ENCODE data around the gene SLC39A8.
"Not testable (repeated sequence)": the region's sequence is repeated elsewhere in the genome, so short reads cannot be mapped to it uniquely, and the experiment has no call there.

The SLC39A8 gene

GRCh38 chr4:102344954-102345794 lies at the start of gene SLC39A8:
SLC39A8 (minus strand) TSS chr4:102345482; CDS start chr4:102344662, 820 bp downstream.
- ATAC-seq (replicated peaks; ENCODE audit: extremely low read depth, poor library complexity, severe bottlenecking) (peak; percentile 81), DNase-seq (ENCODE audit: low spot score in 2 of 2) (peak; percentile 69 to 77)
- peaks cover 16% of the 10 kb centered on the region for H3K36me3 Mint-ChIP-seq (ENCODE audit: insufficient read depth)
- no peaks in the 10 kb centered on the region for H3K27me3 Mint-ChIP-seq
- H3K27ac Mint-ChIP-seq (ENCODE audit: low read depth): peak within 1 kb of the TSS; percentile 94
- peaks cover 23% of the 10 kb centered on the region for H3K4me1 Mint-ChIP-seq
- H3K9me3 Mint-ChIP-seq: no peaks in the 10 kb centered on the region
- peak within 1 kb of the TSS; percentile 87 for H3K4me3 Mint-ChIP-seq

- Mint-ChIP-seq H3K4me1 (no peaks in the 10 kb centered on the region), H3K9me3 (no peaks in the 10 kb centered on the region), H3K27ac (ENCODE audit: low read depth) (no peak overlapping the region), H3K27me3 (peaks cover 13% of the 10 kb centered on the region), H3K4me3 (no peak overlapping the region), H3K36me3 (ENCODE audit: insufficient read depth) (no peaks in the 10 kb centered on the region)
- DNase-seq (ENCODE audit: low spot score in 2 of 2) (no peak), ATAC-seq (replicated peaks; ENCODE audit: extremely low read depth, poor library complexity, severe bottlenecking) (no peak)
Measured at GRCh38 chr4:102392033-102392744, 46.9 kb upstream of the SLC39A8 start.

GRCh38 chr4:102390438-102390837 lies 45.2 kb upstream of the SLC39A8 start:
- Mint-ChIP-seq H3K27me3 (peaks cover 25% of the 10 kb centered on the region), H3K36me3 (ENCODE audit: insufficient read depth) (no peaks in the 10 kb centered on the region), H3K9me3 (no peaks in the 10 kb centered on the region), H3K27ac (ENCODE audit: low read depth) (no peak overlapping the region), H3K4me1 (no peaks in the 10 kb centered on the region), H3K4me3 (no peak overlapping the region)
- ATAC-seq (replicated peaks; ENCODE audit: extremely low read depth, poor library complexity, severe bottlenecking): peak; percentile 19
- DNase-seq (ENCODE audit: low spot score in 2 of 2): no peak

- no peaks in the 10 kb centered on the region for H3K36me3 Mint-ChIP-seq (ENCODE audit: insufficient read depth)
- H3K4me1 Mint-ChIP-seq: no peaks in the 10 kb centered on the region
- H3K27ac Mint-ChIP-seq (ENCODE audit: low read depth): no peak overlapping the region
- no peak overlapping the region for H3K4me3 Mint-ChIP-seq
- peaks cover 35% of the 10 kb centered on the region for H3K27me3 Mint-ChIP-seq
- no peak for ATAC-seq (replicated peaks; ENCODE audit: extremely low read depth, poor library complexity, severe bottlenecking)
- no peaks in the 10 kb centered on the region for H3K9me3 Mint-ChIP-seq
- no peak for DNase-seq (ENCODE audit: low spot score in 2 of 2)
Measured at GRCh38 chr4:102388611-102389010, 43.3 kb upstream of the SLC39A8 start.

DNA sequence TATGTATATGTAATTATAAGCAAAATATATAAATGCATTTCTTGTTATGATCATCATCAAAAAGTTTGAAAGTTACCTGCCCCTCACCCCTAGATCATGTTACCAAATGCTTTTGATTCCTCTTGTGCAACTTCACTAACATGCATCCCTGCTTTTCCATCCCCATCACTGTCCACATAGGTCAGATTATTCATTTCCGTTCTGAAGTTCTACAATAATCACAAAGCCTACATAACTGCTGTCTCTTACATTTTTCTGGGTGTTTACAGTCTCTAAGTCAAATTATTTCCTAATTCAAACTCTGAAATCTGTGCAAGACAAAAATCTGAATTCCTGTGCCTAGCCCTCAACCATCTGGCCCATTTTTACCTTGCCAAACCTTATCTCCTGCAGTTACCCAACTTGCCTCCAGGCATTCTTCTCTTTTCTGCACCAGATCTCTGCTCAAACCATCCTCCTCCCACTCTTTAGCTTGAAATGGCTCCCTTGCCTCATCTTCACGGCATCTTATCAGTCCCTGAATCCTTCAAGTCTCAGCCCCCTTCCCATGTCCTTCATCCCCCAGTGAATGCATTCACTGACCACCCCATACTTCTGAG lies 42.4 kb upstream of the SLC39A8 start:
- no peak for DNase-seq (ENCODE audit: low spot score in 2 of 2)
- Mint-ChIP-seq H3K9me3 (no peaks in the 10 kb centered on the region), H3K36me3 (ENCODE audit: insufficient read depth) (no peaks in the 10 kb centered on the region), H3K27me3 (peaks cover 43% of the 10 kb centered on the region), H3K4me3 (no peak overlapping the region), H3K4me1 (no peaks in the 10 kb centered on the region), H3K27ac (ENCODE audit: low read depth) (no peak overlapping the region)
- ATAC-seq (replicated peaks; ENCODE audit: extremely low read depth, poor library complexity, severe bottlenecking): no peak

GRCh38 chr4:102386966-102387365 lies 41.7 kb upstream of the SLC39A8 start:
- no peaks in the 10 kb centered on the region for H3K4me1 Mint-ChIP-seq
- H3K27ac Mint-ChIP-seq (ENCODE audit: low read depth): no peak overlapping the region
- peaks cover 50% of the 10 kb centered on the region for H3K27me3 Mint-ChIP-seq
- H3K36me3 Mint-ChIP-seq (ENCODE audit: insufficient read depth): no peaks in the 10 kb centered on the region
- H3K9me3 Mint-ChIP-seq: no peaks in the 10 kb centered on the region
- DNase-seq (ENCODE audit: low spot score in 2 of 2) (no peak), ATAC-seq (replicated peaks; ENCODE audit: extremely low read depth, poor library complexity, severe bottlenecking) (no peak)
- no peak overlapping the region for H3K4me3 Mint-ChIP-seq

GRCh38 chr4:102380253-102380652 lies 35.0 kb upstream of the SLC39A8 start:
- H3K27me3 Mint-ChIP-seq: peaks cover 54% of the 10 kb centered on the region
- H3K9me3 Mint-ChIP-seq; H3K36me3 Mint-ChIP-seq (ENCODE audit: insufficient read depth); DNase-seq (ENCODE audit: low spot score in 2 of 2); H3K4me3 Mint-ChIP-seq; H3K27ac Mint-ChIP-seq (ENCODE audit: low read depth); ATAC-seq (replicated peaks; ENCODE audit: extremely low read depth, poor library complexity, severe bottlenecking); H3K4me1 Mint-ChIP-seq: not testable (repeated sequence)

GRCh38 chr4:102362922-102363432 lies 17.7 kb upstream of the SLC39A8 start:
- no peaks in the 10 kb centered on the region for H3K27me3 Mint-ChIP-seq
- no peaks in the 10 kb centered on the region for H3K9me3 Mint-ChIP-seq
- ATAC-seq (replicated peaks; ENCODE audit: extremely low read depth, poor library complexity, severe bottlenecking) (no peak), DNase-seq (ENCODE audit: low spot score in 2 of 2) (no peak)
- no peaks in the 10 kb centered on the region for H3K4me1 Mint-ChIP-seq
- no peak overlapping the region for H3K27ac Mint-ChIP-seq (ENCODE audit: low read depth)
- H3K4me3 Mint-ChIP-seq: no peak overlapping the region
- H3K36me3 Mint-ChIP-seq (ENCODE audit: insufficient read depth): no peaks in the 10 kb centered on the region

DNA sequence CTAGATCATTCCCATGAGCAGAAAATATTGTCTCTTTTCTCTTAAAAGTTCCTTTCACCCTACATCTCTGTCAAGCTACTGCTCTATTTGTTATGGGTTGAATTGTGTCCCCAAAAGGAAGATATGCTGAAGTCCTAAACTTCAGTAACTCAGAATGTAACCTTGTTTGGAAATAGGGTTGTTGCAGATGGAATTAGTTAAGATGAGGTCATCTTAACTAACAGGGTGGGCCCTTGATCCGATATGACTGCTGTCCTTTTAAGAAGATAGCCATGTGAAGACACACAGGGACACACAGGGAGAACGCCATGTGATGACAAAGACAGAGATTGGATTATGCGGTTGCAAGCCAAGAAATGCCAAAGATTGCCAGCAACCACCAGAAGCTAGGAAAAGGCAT lies 12.8 kb upstream of the SLC39A8 start:
- H3K36me3 Mint-ChIP-seq (ENCODE audit: insufficient read depth): no peaks in the 10 kb centered on the region
- DNase-seq (ENCODE audit: low spot score in 2 of 2): no peak
- H3K27ac Mint-ChIP-seq (ENCODE audit: low read depth): no peak overlapping the region
- no peaks in the 10 kb centered on the region for H3K9me3 Mint-ChIP-seq
- no peaks in the 10 kb centered on the region for H3K4me1 Mint-ChIP-seq
- ATAC-seq (replicated peaks; ENCODE audit: extremely low read depth, poor library complexity, severe bottlenecking): no peak
- H3K4me3 Mint-ChIP-seq: no peak overlapping the region
- H3K27me3 Mint-ChIP-seq: no peaks in the 10 kb centered on the region

DNA sequence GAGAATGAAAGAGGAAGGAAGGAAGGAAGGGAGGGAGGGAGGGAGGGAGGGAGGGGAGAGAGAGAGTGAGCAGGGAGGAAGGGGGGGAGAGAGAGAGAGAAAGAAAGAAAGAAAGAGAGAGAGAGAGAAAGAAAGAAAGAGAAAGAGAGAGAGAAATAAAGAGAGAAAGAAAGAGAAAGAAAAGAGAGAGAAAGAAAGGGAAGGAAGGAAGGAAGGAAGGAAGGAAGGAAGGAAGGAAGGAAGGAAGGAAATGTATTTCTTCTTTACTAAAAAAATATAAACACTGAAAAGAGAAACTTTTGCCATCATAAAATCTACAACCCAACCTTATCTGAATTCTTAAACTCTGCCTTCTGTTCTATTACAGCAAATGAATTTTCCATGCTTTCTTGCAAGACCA lies 12.4 kb upstream of the SLC39A8 start:
- not testable (repeated sequence) for H3K27me3 Mint-ChIP-seq; H3K9me3 Mint-ChIP-seq; ATAC-seq (replicated peaks; ENCODE audit: extremely low read depth, poor library complexity, severe bottlenecking)

GRCh38 chr4:102356562-102357202 lies 11.4 kb upstream of the SLC39A8 start:
- Mint-ChIP-seq H3K9me3 (no peaks in the 10 kb centered on the region), H3K27ac (ENCODE audit: low read depth) (no peak overlapping the region), H3K4me1 (no peaks in the 10 kb centered on the region), H3K4me3 (no peak overlapping the region), H3K36me3 (ENCODE audit: insufficient read depth) (no peaks in the 10 kb centered on the region), H3K27me3 (no peaks in the 10 kb centered on the region)
- DNase-seq (ENCODE audit: low spot score in 2 of 2) (no peak), ATAC-seq (replicated peaks; ENCODE audit: extremely low read depth, poor library complexity, severe bottlenecking) (no peak)

More for the DNA sequence above, 12.4 kb upstream of the SLC39A8 start:
- peak overlapping the region; percentile 60 for H3K27ac Mint-ChIP-seq (ENCODE audit: low read depth)
- DNase-seq (ENCODE audit: low spot score in 2 of 2); H3K36me3 Mint-ChIP-seq (ENCODE audit: insufficient read depth); H3K4me1 Mint-ChIP-seq; H3K4me3 Mint-ChIP-seq: not testable (repeated sequence)

- Mint-ChIP-seq H3K27me3 (no peaks in the 10 kb centered on the region), H3K4me1 (no peaks in the 10 kb centered on the region), H3K36me3 (ENCODE audit: insufficient read depth) (no peaks in the 10 kb centered on the region), H3K9me3 (no peaks in the 10 kb centered on the region), H3K27ac (ENCODE audit: low read depth) (no peak overlapping the region), H3K4me3 (no peak overlapping the region)
- ATAC-seq (replicated peaks; ENCODE audit: extremely low read depth, poor library complexity, severe bottlenecking): no peak
- DNase-seq (ENCODE audit: low spot score in 2 of 2): no peak
Measured at GRCh38 chr4:102355748-102356147, 10.5 kb upstream of the SLC39A8 start.

Measured in central memory CD8-positive, alpha-beta T cell (primary cell).